GM19193 (cell line): Measurements from ENCODE around the gene KMT2E.
A peak's percentile ranks its signal among the peaks of the same experiment; 100 is the strongest.

Source experiments
- POLR2A ChIP-seq: IDR thresholded peaks from 4 replicates; pipeline ENCODE4 v1.6.1; 2011; ENCODE audit not compliant: insufficient read depth, insufficient read length; ENCODE audit errors: extremely low read depth

Gene KMT2E

GRCh38 chr7:105013816-105014692 is at the start of gene KMT2E:
TSS of gene KMT2E (plus strand) at chr7:105014205. CDS start at chr7:105040953, 26,748 bp downstream.
- peak; percentile 60 for TF ChIP-seq POLR2A

- no peak for TF ChIP-seq POLR2A
These were observed 49.3 kb upstream of the KMT2E start for GRCh38 chr7:104964626-104965236.

GRCh38 chr7:104966022-104966421 is 48.0 kb upstream of the KMT2E start:
- TF ChIP-seq POLR2A = no peak

- no peak for TF ChIP-seq POLR2A
These were observed 46.9 kb upstream of the KMT2E start for GRCh38 chr7:104967088-104967487.

- no peak for TF ChIP-seq POLR2A
These were observed 46.4 kb upstream of the KMT2E start for GRCh38 chr7:104967595-104967994.

GRCh38 chr7:104968648-104969047 is 45.4 kb upstream of the KMT2E start:
- TF ChIP-seq POLR2A = no peak

GRCh38 chr7:104969183-104969582 is 44.8 kb upstream of the KMT2E start:
- no peak for TF ChIP-seq POLR2A

- TF ChIP-seq POLR2A = no peak
These were observed 42.5 kb upstream of the KMT2E start for GRCh38 chr7:104971290-104972071.

- TF ChIP-seq POLR2A = no peak
These were observed 41.5 kb upstream of the KMT2E start for GRCh38 chr7:104972500-104972899.

GRCh38 chr7:104973227-104973626 is 40.8 kb upstream of the KMT2E start:
- no peak for TF ChIP-seq POLR2A

- no peak for TF ChIP-seq POLR2A
These were observed 40.0 kb upstream of the KMT2E start for GRCh38 chr7:104973909-104974415.

GRCh38 chr7:104976966-104977636 is 36.9 kb upstream of the KMT2E start:
- no peak for TF ChIP-seq POLR2A

- no peak for TF ChIP-seq POLR2A
These were observed 35.5 kb upstream of the KMT2E start for GRCh38 chr7:104978460-104978859.

- no peak for TF ChIP-seq POLR2A
These were observed 34.7 kb upstream of the KMT2E start for GRCh38 chr7:104979167-104979841.
